HG03342 (cell line): ENCODE data around the gene SLC5A5.
"Not testable (repeated sequence)": the region's sequence is repeated elsewhere in the genome, so short reads cannot be mapped to it uniquely, and the experiment has no call there.

Source experiments
- ATAC-seq: cut with Tn5 transposase; IDR thresholded peaks from one replicate; pipeline ENCODE4 v1.9.1; 2021; ENCODE audit warnings: mild to moderate bottlenecking, moderate library complexity; ENCODE audit not compliant: unreplicated experiment

Gene SLC5A5

DNA sequence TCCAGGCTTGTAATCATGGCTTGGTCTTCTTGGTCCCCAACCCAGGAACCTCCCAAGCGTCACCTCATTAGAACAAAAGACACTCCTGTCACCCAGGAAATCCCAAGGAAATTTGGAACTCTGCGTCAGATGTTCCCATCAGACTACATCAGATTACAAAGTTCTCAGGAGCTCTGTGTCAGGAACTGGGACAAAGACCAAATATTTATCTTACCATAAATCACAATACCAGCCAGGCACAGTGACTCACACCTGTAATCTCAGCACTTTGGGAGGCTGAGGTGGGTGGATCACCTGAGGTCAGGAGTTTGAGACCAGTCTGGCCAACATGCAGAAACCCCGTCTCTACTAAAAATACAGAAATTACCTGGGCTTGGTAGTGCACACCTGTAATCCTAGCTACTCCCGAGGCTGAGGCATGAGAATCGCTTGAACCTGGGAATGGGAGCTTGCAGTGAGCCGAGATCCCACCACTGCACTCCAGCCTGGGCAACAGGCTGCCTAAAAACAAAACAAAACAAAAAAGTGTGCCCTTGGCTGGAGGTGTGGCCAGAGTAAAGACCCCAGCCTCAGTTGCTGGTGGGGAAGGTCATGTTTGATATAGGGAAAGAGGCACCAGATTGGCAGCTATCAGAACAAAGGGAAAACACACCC lies 44.3 kb downstream of the SLC5A5 start:
- no peak for ATAC-seq

DNA sequence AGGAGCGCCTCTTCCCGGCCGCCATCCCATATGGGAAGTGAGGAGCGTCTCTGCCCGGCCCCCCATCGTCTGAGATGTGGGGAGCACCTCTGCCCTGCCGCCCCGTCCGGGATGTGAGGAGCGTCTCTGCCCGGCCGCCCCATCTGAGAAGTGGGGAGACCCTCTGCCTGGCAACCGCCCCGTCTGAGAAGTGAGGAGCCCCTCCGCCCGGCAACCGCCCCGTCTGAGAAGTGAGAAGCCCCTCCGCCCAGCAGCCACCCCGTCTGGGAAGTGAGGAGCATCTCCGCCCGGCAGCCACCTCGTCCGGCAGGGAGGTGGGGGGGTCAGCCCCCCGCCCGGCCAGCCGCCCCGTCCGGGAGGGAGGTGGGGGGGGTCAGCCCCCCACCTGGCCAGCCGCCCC lies 46.4 kb downstream of the SLC5A5 start:
- not testable (repeated sequence) for ATAC-seq

DNA sequence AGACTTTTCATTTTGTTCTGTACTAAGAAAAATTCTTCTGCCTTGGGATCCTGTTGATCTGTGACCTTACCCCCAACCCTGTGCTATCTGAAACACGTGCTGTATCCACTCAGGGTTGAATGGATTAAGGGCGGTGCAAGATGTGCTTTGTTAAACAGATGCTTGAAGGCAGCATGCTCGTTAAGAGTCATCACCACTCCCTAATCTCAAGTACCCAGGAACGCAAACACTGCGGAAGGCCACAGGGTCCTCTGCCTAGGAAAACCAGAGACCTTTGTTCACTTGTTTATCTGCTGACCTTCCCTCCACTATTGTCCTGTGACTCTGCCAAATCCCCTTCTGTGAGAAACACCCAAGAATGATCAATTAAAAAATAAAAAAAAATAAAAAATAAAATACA lies 47.4 kb downstream of the SLC5A5 start:
- not testable (repeated sequence) for ATAC-seq

DNA sequence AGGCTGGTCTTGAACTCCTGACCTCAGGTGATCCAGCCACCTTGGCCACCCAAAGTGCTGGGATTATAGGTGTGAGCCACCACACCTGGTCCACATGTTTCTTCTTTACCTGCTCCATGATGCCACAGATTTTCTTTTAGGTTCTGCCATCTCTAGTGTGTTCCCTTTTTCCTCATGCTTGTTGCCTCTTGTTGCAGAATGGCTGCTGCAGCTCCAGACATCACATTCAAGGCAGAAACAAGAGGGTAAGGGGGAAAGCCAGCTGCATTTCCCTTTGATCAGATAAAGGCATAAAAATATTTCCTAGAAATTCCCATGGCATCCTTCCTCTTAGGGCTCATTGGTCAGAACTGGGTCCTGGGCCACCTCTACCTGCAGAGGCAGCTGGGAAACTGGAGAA lies 48.8 kb downstream of the SLC5A5 start:
- no peak for ATAC-seq

DNA sequence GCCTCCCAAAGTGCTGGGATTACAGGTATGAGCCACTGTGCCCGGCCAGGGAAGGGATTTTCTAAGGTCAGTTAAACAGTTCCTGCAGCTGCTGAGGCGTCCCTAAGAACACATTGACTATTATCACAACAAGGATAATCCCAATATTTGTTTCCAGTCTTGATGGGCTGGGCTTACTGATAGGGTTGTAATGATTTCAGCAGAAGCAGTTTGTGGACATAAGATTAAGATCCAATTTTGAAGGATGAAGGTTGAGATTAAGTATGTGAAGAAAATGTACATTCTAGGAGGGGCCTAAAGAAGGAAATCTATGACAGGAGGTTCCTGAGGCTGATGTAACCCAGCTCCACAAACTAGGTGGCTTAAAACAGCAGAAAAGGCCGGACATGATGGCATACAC lies 50.4 kb downstream of the SLC5A5 start:
- ATAC-seq = no peak

DNA sequence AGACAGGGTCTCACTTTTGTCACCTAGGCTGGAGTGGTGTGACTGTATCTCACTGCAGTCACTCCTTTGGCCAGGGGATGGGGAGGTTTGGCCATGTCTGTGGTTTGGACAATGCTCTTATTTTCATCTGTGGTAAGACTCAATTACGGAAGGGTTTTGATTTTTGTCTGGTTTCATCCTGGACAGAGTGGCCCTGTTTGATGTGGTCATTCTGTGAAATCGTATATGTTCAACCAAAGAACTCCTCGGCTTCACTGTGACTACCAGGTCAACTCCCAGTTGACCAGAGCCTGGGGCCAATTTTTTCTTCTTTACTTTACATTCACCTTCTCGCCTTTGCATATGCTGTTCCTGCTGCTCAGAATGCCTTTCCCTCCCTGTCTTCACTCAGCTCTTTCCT lies 54.3 kb downstream of the SLC5A5 start:
- ATAC-seq = no peak

DNA sequence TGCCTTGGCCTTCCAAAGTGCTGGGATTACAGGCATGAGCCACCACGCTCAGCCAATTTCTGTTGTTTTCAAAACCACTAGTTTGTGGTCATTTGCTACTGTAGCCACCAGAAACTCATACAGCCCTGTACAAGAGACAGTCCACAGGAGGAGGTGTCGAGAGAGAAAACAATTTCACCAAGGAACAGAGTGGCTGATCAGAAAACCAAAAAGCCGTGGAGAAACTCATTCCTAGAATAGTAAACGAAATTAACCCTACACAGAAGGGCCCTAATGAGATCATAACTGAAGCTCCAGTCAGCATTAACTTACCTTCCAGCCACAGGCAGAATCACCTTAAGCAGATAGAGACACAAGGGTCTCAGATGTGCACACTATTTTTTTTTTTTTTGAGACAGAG lies 57.3 kb downstream of the SLC5A5 start:
- no peak for ATAC-seq

DNA sequence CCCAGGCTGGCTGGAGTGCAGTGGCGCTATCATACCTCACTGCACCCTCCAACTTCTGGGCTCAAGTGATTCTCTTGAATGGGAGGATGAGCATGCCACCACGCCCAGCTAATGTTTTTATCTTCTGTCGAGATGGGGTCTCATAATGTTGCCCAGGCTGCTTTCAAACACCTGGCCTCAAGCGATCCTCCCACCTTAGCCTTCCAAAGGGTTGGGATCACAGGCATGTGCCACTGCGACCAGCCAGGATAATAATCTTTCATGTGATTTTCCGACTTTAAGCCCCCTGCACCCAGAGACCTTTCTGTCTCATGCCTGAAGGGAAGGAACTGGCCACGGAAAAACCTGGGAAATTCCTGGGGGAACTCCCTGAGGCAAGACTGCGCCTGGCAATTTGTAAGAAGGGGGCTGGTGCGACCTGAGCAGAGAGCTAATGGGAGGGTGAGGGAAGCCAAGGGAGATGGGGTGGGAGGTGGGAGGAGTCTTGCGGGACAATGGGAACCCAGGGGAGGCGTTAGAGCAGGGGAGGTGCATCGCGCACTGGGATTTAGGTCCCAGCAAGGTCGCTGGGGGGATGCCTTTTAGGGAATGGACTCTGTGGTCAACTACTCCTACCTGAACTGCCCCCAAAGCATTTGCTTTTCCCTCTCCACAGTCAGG lies 59.9 kb downstream of the SLC5A5 start:
- ATAC-seq = no peak

DNA sequence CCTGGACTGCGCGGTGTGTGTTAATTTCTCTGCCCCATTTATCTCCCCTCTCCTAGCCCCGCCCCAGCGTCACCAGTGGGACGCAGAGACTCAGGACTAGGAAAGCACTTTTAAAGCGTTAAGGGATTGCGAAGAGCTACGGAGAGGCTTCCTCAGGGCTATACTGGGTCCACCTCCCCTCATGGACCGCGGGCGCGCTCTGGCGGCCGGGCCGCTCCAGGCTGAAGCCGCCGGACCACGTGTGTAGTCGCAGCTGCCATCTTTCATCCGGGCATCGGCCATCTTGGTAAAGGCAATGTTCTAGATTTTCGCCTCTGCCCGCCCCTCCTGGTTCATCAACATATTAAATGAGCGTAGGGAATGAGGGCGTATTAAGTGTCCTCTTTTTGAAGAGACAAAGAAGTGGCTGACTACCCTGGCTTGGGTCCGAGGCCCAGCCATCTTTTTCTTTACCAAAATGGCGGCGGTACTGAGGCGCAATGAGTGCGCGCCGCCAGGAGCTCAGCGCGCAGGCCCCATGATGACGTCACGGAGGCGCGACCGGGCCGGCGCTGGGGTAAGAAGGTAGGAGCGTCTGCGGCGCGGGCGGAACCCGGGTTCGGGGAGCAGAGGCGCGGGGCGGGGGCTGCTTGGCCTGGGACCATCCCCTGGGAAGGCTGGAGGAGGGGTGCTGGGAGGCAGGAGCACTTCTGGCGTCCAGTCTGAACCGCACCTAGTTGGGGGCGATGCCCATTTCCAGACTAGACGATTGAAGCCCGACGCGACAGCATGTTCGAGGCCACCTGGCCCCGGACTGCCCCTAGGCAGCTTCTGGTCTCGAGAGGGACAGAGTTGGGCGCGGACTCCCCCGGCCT lies 61.0 kb downstream of the SLC5A5 start, which contains the start of gene CCDC124:
Gene CCDC124 (plus strand): TSS at position 531 of the 854 bp plus-strand sequence. CDS start 3,406 bp downstream, outside the sequence.
- ATAC-seq = peak; percentile 67

DNA sequence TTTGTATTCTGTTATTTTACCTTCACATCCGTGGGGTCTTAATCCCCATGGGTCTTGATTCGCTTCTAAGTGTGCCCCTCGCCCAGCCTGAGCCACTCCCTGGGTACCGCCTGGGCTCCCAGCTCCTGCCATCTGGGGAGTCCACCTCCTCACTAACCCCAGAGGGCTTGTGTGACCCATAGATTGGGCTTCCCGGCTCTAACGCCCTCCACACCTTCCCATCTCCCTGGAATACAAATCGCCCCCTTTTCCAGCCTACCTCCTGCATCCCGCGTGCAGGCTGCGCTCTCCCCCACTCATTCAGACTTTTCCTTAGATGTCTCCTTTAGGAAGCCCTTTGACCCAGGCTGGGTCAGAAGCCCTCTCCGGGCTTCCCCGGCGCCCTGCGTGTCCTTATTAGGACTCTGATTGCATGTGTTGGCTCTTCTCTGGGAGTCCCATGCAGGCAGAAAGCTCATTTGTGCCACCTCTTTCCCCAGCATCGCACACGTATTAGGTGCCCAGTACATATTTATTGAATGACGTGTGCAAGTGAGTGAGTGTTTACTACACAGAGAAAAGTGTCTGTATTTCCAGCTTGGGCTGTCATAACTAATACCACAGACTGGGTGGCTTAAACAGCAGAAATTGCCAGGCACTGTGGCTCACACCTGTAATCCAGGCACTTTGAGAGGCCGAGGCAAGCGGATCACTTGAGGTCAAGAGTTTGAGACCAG lies 61.8 kb downstream of the SLC5A5 start:
- ATAC-seq = no peak

DNA sequence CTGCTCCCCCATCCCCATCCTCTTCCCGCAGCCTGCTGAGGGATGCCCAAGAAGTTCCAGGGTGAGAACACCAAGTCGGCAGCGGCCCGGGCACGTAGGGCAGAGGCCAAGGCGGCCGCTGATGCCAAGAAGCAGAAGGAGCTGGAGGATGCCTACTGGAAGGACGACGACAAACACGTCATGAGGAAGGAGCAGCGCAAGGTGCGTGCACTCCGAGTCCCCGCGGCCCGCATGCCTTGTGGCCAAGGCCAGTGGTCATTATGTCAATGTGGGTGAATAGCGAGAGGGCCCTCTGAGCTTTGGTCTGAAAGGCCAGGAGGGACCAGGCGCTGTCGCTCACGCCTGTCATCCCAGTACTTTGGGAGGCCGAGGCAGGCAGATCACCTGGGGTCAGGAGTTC lies 64.6 kb downstream of the SLC5A5 start:
- no peak for ATAC-seq

DNA sequence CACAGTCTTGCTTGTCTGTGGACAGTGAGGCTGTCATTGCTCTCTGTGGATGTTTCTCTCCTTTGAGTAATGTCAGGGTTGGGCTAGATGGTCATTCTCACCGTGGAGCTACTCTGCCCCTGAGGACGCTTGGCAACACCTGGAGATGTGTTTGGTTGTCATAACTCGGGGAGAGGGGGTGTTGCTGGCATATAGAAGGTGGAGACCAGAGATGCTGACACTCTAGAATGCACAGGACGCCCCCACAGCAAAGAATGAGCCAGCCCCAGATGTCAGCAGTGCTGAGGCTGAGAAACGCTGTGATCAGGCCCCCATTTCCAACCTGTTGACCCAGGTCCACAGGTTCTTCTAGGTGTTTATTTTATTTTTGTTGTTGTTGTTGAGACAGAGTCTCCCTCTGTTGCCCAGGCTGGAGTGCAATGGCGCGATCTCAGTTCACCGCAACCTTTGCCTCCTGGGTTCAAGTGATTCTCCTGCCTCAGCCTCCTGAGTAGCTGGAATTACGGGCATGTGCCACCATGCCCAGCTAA lies 65.7 kb downstream of the SLC5A5 start:
- ATAC-seq = no peak

DNA sequence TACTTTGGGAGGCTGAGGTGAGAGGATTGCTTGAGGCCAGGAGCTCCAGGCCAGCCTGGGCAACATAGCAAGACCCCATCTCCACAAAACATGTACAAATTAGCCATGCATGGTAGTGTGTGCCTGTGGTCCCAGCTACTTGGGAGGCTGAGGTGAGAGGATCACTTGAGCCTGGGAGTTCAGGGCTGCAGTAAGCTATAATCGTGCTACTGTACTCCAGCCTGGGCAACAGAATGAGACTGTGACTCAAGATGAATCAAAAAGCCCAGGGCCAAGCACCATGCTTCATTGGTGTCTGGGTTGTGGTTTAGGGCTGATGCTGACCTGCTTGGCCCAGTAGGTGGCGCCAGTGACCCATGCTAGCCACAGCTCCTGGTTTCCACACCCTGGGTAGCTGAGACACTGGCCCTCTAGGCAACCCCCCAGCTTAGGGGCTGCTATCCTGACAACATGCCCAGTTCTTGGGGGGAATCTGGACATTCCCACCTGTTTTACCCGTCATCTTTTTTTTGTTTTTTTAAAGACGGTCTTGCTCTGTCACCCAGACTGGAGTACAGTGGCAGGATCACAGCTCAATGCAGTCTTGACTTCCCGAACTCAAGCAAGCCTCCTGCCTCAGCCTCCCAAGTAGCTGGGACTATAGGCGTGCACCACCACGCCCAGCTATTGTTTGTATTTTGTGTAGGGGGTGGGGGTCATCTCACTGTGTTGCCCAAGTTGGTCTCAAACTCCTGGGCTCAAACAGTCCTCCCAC lies 66.5 kb downstream of the SLC5A5 start:
- peak; percentile 55 for ATAC-seq

DNA sequence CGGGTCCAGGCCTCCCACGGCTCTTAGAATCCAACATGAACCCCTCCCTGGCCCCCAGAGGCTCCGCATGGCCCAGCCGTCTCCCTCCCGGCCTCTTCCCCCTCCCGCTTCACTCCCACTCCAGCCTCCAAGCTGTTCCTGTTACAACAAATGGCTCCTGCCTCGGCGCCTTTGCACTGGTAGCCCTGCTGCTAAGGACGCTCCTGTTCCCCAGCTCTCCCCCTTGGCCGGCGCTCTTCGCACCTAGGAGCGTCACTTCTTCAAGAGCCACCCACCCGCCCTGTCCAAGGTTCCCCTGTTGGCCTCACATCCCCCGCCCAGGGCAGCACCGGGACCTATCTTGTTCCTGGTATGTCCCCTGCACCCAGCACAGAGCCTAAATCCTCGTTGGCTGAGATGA lies 70.4 kb downstream of the SLC5A5 start:
- no peak for ATAC-seq

DNA sequence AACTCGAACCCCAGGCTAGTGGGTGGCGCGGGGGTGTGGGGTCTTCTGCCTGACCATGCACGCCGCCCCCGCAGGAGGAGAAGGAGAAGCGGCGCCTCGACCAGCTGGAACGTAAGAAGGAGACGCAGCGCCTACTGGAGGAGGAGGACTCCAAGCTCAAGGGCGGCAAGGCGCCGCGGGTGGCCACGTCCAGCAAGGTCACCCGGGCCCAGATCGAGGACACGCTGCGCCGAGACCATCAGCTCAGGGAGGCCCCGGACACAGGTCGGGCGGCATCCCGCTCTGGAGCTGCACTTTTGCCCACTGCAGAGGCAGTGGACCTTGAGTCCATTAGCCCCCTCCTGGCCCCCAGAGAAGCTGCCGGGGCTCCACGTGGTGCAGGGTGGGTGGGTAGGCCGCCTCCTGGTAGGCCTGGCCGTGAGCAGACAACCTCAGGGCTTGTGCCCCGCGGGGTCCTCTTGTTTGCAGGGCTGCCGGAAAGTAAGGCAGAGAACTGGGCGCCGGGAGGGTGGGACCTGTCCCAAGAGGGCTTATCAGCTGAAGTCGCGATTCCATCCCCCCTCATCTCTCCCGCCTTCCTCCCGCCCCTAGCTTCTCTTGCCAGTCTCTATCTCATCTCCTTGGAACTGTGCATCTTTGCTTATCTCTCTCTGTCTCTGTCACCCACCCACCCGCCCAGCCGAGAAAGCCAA lies 71.0 kb downstream of the SLC5A5 start:
- no peak for ATAC-seq

DNA sequence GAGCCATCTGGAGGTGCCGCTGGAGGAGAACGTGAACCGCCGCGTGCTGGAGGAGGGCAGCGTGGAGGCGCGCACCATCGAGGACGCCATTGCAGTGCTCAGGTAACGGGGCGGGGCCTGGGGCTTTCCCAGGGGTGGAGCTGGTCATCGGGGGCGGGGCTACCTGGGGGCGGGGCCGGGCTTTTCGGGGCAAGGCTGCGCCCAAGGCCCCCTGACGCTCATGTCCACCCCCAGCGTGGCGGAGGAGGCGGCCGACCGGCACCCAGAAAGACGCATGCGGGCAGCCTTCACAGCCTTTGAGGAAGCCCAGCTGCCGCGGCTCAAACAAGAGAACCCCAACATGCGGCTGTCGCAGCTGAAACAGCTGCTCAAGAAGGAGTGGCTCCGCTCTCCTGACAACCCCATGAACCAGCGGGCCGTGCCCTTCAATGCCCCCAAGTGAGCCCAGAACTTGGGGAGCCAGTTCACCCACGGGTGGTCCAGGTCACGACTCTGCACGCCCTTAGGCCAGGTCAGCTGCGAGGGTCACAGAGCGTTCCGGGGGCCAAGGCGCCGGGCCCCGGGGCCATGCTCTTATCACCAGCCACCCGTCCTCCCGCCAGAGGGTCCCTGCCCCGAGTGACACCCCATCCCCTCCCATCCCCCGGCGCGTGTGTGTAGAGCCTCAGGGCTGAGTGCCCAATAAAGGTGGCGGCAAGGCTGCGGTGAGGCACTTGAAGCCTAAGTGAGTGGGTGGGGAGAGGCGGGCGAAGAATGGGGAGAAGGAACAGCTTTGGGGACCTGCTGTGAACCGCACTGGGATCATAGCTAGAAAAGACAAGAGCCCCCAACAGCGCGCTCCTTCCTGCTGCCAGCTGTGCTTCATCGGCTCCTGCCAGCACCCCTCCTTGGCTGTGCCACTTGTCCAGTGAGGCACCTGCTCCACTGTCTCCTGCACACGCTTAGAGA lies 71.8 kb downstream of the SLC5A5 start:
- ATAC-seq = no peak

DNA sequence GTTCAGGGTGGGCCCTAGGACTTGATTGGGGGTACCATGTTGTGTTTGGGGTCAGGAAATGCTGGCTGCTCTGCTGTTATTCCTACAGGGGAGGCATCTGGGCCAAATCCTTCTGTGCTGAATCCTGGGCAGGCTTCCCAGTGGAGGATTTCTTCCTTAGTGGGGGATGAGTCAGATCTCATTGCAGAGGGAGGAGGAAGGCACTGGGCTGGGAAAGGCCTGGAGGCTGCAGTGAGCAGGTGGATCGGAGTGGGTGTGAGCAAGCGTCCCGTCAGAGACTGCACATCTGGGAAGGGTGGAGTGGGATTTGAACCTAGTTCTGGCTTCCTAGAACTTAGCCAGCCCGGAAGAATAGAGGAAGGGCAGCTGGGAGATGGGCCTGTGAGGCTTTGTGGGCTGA lies 72.6 kb downstream of the SLC5A5 start:
- no peak for ATAC-seq
